GM21360 (cell line): Measurements from ENCODE around the gene VPS4B.
"Not testable (repeated sequence)": the region's sequence is repeated elsewhere in the genome, so short reads cannot be mapped to it uniquely, and the experiment has no call there.

ENCODE experiments used
- ATAC-seq: cut with Tn5 transposase; IDR thresholded peaks from one replicate; pipeline ENCODE4 v1.9.1; 2021; ENCODE audit warnings: mild to moderate bottlenecking, moderate library complexity; ENCODE audit not compliant: unreplicated experiment

VPS4B gene

DNA sequence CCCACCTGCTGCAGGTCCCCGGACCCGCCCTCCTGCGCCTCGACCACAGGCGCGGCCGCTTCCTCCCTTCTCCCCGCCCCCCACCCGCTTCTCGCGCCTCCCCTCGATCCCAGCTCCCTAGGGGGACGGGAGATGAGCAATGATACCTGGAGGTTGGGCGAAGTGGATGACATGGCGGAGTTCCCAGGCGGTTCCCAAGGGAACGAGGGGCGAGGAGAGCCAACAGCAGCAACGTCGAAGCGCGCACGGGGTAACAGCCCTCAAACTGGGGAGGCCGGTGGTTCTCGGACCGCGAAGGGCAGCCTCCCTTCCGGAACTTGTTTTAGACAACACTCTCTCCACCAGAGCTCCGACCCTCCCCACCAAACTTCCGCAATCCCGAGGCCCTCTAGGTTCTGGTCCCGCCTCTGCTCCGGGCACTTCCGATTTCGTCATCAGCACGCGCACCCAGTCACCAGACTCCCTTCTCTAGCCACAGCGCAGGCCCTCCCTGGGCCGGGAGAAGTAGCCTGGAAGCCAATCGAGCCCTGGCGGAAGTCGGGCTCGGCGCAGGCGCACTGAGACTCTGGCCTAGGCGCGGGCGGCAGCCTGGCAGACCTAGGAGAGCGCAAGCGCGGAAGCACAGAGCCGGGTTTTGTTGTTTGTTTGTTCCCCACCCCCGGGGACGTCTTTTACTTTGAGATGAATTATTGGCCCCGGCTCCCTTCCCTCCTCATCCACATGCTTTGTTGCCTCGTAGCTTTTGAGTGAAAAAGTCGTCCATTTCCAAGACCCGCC lies at the start of gene VPS4B:
Gene VPS4B, minus strand, starts transcription at position 390 of the 777 bp plus-strand sequence. Its CDS starts 217 bp downstream, at position 173.
- peak; percentile 96 for ATAC-seq

DNA sequence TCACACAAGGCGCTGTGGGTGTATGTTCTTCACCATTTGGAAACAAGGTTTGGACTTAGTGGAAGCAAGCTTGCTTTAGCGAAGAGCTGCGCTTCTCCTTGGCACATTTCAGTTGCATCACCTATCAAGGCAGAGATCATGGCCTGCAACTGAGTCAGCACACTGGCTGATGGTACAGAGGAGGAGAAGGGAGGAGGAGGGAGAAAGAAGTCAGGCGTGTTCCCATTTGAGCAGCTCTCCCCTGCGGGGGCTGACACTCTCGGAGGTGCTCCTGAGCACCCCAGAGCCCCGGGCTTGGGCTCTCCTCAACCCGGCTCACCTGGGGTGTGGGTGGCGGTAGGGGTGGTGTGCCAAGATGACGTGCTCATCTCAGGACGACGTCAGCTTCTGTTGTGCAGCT lies 48.5 kb upstream of the VPS4B start:
- no peak for ATAC-seq

DNA sequence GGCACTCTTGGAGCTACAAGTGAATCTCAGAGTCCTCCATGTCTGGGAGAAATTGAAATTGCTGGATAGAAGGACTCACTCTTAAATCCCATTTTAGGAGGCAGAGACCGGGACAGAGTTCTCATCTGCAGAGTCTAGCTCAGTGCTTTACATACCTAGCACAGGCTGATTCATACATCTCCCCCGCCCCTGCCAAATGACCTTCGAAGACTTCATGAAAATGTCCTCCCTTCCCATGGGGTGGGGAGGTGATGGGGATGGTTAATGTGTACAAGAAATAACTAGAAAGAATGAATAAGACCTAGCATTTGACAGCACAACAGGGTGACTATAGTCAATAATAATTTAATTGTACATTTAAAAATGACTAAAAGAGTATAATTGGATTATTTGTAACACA lies 46.3 kb upstream of the VPS4B start:
- ATAC-seq, result no peak

GRCh38 chr18:63467699-63468098 lies 45.4 kb upstream of the VPS4B start:
- ATAC-seq, result no peak

- ATAC-seq, result no peak
These were observed 42.8 kb upstream of the VPS4B start for GRCh38 chr18:63465059-63465458.

DNA sequence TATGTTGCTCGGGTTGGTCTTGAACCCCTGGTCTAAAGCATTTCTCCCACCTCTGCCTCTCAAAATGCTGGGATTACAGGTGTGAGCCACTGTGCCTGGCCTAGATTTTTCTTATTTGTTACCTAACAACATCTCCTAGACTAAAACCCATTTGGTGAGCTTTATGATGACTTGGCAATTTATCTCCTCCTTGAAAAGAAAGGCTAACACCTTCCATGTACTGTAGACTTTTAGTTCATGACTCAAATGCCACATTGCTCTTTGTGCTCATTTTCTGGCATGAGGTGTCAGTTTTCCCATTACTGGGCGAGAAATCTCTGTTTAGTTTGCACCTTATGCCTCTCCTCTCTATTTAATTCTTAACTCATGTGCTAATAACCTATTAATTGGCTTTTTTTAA lies 42.2 kb upstream of the VPS4B start:
- ATAC-seq, result no peak

DNA sequence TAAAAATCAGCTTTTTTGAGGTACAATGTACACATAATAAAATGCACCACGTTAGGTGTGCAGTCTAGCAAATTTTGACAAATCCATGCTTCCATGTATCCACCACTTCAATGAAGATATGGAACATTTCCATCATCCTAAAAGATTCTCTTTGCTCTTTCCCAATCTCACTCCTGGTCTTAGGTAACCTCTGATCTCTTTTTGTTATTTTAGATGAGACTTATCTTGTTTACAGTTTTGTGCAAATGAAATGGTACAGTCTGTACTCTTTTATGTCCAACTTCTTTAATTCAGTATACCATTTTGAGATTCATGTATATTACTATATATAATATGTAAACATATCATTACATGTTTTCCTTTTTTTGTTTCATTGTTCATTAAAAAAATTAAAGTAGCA lies 38.1 kb upstream of the VPS4B start:
- no peak for ATAC-seq

GRCh38 chr18:63457977-63458376 lies 35.7 kb upstream of the VPS4B start:
- no peak for ATAC-seq

GRCh38 chr18:63454497-63454896 lies 32.2 kb upstream of the VPS4B start:
- no peak for ATAC-seq

- not testable (repeated sequence) for ATAC-seq
These were observed 30.5 kb upstream of the VPS4B start for GRCh38 chr18:63452751-63453150.

GRCh38 chr18:63451799-63452660 lies 29.8 kb upstream of the VPS4B start:
- no peak for ATAC-seq

DNA sequence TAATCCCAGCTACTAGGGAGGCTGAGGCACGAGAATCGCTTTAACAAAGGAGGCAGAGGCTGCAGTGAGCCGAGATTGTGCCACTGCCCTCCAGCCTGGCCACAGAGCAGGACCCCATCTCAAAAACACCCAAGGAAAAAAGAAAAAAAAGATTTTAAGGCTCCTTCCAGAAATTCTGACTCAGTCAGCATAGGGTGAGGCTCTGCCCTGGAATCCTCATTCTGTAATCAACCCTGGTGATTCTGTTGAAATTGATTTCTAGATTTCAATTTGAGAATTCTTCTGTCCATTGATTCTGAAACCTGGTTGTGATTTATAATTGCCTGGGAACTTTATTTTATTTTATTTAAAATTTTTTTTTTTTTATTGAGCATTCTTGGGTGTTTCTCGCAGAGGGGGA lies 27.1 kb upstream of the VPS4B start:
- ATAC-seq, result no peak

- no peak for ATAC-seq
These were observed 24.8 kb upstream of the VPS4B start for GRCh38 chr18:63447066-63447465.

DNA sequence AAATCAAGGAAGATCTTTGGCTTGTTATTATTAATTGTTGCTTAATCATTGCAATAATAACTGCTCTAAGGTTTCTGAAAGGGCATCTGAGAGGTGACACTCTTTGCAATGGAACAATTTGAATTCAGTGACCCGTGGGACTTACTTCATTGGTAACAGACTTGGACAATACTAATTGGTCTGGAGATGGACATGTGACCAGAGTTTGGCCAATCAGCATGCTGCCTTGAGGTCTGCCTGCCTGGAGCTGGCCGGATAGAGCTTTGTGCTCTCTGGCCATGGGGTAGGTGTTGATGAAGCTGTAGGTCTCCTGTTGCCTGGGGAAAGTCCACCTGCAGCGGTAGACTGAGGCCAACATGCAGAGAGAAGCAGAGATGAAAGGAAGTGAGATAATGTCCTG lies 24.0 kb upstream of the VPS4B start:
- no peak for ATAC-seq

- ATAC-seq, result no peak
These were observed 22.8 kb upstream of the VPS4B start for GRCh38 chr18:63445037-63445436.

GRCh38 chr18:63444580-63444979 lies 22.3 kb upstream of the VPS4B start:
- ATAC-seq, result no peak

DNA sequence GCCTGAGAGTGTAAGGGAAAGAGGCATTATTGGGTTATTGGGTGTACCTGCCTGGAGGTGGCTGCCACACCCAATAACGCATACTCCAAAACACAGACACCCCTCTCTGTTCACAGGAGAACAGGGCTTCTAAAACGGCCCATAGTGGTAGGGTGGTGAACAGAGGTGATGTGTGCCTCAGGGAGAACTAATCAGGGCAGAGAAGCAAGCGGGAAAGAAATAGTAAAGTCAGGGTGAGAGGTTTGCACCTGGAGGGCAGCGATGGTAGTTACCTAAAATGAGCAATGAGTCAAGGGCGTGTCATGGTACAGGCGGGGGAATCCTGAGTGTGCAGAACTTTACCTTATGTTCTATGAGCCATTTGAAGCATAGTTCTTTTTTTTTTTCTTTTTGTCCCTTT lies 21.6 kb upstream of the VPS4B start:
- no peak for ATAC-seq

GRCh38 chr18:63440881-63441280 lies 18.6 kb upstream of the VPS4B start:
- no peak for ATAC-seq

DNA sequence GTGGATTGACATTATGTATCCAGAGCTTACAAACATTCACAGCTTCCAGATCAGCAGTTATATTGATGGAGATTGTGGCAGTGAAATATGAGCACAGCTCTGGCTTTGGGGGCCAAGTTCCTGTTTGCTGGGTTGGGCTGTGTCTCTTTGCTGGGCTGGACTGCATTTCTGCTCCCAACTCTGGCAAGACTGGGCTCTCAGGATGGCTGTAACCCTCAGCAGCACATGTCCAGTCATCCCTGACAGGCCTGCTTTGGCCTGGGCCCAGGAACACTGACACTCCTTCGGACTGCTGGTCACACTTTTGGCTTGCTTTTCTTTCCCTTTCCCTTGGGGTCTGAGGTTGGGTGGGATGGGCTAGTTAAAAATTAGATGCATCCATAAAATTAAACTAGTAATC lies 17.9 kb upstream of the VPS4B start:
- ATAC-seq, result no peak

GRCh38 chr18:63439334-63439733 lies 17.1 kb upstream of the VPS4B start:
- ATAC-seq, result no peak

- no peak for ATAC-seq
These were observed 15.9 kb upstream of the VPS4B start for GRCh38 chr18:63438181-63438580.

DNA sequence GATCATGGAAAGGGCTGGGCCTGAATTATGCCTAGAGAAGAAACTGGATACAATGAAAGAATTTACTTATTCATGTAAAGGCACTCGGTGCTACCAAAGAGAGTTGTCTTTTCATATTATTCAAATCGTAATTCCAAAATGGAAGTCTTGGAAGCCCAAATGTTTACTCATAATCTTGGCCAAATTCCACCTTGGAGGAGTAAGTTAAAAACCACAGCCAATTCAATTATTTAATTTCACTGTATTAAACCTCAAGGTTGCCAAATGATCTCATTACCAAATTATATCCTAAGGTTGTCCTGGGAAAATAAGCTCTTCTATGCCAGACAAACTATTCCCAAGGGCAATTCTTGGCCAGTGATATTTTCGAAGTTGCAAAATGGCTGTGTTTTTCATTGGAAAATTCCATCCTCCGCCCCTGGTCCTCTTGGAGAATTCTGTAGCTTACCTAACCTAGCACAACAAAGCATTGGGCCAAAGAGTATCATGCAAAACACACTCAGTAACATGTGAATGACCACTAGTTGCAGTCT lies 11.1 kb upstream of the VPS4B start:
- no peak for ATAC-seq
